Inferior parietal cortex (tissue), 1 donor: Measurements from ENCODE around the gene LRR1.
"Not testable (repeated sequence)": the region's sequence is repeated elsewhere in the genome, so short reads cannot be mapped to it uniquely, and the experiment has no call there.

Experiments used
- DNase-seq: peaks from one replicate; pipeline ENCODE4 v3.0.0-alpha.2; 2016; ENCODE audit errors: extremely low spot score

The LRR1 gene

DNA sequence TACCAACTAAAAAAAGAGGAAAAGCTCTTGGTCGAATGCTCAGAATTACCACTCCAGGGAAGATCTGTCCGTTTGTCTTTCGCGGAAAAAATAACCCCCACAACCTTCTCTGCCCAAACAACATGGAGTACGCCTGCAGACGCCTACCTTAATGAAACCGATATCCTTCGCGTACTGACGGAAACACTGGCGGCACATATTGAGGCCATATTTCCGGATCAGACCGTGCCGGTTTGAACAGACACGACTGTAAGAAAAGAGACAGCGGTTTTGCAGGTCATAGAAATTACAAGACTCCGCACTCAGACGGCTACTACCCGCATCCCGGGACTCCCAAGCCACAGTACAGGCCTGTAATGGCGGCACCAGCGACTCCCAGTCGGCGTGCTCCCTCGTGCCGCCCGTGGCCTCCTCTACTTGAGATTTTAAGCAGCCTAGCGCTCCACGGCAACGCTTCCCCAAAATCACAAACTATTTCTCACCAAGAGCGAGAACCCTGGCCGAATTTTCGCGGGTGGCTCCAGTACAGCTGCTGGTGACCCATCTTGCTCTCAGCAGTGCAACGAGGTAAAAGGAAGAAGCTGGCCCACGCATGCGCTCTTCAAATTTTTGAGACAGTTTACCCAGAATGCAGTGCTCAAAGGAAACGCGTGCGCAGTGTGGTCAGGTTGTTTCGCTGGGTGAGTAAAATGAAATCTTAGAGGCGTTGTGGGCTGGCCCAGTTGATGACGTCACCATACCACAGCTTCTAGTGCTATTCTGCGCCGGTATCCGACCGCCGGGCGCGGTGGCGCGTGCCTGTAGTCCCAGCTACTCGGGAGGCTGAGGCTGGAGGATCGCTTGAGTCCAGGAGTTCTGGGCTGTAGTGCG lies 12.7 kb upstream of the LRR1 start, which contains the start of gene RPS29:
Gene RPS29, minus strand, starts transcription at position 578 of the 870 bp plus-strand sequence. Its CDS starts 34 bp downstream, at position 544.
- peak; percentile 100 for DNase-seq

DNA sequence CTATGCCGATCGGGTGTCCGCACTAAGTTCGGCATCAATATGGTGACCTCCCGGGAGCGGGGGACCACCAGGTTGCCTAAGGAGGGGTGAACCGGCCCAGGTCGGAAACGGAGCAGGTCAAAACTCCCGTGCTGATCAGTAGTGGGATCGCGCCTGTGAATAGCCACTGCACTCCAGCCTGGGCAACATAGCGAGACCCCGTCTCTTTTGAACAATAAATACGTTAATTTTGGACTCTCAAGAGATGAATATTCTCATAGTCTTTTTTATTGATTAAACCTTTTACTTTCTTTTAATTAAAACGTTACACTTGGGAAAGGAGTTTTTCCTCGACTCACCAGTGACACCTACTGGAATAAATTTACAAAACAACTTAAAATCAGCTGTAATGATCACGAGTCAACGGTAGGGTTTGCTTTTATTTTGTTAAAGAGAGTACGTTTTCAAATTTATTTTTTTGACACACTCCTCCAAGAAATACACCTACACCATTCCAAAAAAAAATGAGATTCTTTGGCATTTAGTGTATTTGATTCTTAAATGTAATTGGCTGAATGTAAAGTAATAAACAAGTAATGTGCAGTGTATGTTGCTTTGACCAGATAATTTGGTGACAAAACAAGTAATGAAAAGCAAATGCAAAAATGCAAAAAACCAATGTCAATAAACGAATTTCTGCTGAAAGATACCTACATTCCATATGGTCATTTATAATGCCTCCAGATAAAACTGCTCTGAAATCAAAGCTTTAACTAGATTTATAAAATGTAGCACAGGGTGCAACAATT lies 11.9 kb upstream of the LRR1 start:
- DNase-seq = peak; percentile 87

DNA sequence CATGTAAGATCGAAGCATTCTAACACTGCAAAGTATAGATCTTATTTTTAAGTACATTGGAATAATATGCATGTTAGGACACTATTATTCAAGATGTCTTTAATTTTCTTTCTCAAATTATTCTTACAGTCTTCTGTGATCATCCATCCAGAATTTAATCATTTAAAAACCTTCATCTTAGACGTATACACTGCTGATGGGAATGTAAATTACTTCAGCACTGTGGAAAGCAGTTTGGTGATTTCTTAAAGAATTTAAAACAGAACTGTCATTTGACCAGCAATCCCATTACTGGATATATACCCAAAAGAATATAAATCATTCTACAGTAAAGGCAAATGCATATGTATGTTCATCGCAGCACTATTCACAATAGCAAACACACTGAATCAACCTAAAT lies 9.4 kb upstream of the LRR1 start:
- DNase-seq = no peak

DNA sequence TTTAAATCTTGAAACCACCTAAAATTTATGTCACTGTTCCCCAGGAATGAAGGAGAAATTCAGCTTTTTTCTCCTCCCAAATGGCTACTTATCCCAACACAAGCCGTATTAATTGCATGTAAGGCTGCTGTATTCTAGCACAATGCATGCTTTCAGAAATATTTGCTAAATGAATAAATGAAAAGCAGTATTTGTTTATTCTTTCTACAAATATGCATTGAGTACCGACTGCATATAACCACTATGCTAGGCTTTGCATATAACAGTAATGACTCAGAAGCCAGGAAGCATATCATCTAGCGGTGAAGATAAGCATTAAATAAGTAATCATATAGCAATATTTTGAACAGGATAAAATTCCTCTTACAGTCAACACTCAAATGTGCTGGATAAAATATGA lies 5.7 kb upstream of the LRR1 start:
- no peak for DNase-seq

DNA sequence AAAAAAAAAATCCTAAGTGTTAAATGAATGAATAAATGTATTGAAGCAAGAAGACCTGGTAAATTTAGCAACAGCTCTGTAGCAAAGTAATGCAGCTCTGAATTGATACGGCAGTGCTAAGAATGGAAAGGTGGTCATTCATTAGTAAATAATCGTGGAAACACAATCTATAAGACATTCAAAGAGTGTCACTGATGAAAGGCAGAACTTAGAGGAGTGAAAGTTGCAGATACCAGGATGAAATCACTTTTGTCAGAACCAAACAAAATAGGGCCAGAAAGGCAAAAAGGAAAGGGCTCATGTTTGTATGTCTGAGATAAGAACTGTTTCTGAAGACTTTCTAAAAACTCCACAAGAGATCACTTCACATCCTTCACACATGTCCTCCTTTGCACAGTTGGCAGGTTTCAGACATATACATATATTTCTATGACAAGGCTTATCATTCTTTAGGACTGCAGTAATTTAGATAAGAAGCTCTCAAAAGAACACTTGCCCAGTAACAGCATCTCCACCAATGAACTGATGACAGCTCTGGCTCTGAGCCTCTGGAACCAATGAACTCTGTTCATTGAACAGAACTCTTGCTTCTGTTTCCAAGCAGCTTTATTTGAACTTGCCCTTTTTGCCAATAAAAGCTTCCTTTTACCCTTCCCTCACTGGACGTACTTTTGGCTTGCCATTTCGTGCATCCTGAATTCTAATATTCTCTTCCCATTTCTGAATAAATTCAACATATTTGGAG lies 4.2 kb upstream of the LRR1 start:
- peak; percentile 38 for DNase-seq

DNA sequence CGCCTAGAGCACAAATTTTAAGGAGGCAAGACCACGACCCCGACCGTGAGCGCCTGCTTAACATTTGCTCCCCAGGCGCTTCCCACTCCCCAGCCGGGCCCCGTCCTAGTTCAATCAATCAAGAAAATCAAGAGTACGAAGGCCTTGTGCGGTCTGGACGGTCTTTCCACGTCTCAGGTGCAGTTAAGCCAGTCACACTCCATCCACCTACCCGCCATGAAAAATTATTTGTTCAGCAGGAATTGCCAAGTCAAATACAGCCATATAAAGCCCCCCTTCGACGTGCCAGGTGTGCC lies 603 bp upstream of the LRR1 start:
- no peak for DNase-seq

DNA sequence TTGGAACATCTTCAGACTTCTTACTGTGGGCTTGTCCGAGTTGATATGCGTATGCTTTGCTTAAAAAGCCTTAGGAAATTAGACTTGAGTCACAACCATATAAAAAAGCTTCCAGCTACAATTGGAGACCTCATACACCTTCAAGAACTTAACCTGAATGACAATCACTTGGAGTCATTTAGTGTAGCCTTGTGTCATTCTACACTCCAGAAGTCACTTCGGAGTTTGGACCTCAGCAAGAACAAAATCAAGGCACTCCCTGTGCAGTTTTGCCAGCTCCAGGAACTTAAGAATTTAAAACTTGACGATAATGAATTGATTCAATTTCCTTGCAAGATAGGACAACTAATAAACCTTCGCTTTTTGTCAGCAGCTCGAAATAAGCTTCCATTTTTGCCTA lies 8.8 kb downstream of the LRR1 start:
- no peak for DNase-seq

DNA sequence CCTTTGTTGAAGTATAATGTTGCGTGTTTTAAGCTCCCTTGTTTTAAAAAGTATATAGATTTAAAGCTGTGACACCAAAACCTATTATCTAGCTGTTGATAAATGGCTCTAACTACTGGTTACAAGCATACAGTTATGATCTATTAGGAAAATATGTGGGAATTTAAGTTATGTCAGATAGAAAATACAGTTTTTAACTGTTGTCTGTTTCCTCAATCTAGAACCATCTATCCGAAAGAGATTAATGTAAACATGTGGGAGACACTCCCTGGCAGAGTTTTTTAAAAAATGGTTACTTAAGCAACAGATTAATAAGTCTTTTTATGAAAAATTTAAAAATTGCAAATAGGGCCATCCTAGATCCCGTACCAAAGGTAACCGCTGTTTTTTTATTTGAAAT lies 13.5 kb downstream of the LRR1 start:
- DNase-seq = no peak

DNA sequence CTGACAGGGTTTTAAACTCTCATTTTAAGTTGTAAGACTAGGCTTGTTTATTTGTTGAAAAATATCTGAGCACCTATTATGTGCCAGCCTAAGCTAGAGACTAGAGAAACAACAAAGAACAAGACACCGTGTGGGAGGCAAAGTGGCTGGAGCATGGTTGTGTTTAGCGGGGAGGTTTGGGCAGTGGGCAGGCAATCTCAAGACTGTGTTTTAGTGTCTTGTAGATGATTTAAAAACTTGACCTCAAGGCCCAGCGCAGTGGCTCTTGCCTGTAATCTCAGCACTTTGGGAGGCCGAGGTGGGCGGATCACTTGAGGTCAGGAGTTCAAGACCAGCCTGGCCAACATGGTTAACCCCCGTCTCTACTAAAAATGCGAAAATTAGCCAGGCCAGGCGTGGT lies 13.9 kb downstream of the LRR1 start:
- no peak for DNase-seq

DNA sequence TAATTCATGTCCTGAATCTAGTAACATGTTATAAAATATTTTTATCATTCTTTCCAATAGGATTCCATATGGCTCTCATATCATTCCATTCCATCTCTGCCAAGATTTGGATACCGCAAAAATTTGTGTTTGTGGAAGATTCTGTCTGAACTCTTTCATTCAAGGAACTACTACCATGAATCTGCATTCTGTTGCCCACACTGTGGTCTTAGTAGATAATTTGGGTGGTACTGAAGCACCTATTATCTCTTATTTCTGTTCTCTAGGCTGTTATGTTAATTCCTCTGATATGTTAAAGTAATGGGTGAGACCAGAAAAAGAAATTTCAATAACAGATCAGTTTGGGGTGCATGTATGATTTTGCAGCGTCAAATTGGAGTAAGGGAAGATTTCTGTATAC lies 15.5 kb downstream of the LRR1 start:
- no peak for DNase-seq

DNA sequence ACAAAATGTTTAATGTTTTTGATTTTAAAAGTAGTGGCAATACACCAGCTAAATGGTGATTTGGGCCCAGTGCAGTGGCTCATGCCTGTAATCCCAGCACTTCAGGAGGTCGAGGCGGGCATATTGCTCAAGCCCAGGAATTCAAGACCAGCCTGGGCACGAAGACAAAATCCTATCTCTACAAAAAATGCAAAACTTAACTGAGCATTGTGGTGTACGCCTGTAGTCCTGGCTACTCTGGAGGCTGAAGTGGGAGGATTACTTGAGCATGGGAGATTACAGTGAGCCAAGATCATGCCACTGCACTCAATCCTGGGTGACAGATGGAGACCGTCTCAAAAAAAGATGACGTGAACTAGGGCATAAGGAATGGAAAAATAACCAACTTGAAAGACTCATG lies 17.0 kb downstream of the LRR1 start:
- DNase-seq = no peak

DNA sequence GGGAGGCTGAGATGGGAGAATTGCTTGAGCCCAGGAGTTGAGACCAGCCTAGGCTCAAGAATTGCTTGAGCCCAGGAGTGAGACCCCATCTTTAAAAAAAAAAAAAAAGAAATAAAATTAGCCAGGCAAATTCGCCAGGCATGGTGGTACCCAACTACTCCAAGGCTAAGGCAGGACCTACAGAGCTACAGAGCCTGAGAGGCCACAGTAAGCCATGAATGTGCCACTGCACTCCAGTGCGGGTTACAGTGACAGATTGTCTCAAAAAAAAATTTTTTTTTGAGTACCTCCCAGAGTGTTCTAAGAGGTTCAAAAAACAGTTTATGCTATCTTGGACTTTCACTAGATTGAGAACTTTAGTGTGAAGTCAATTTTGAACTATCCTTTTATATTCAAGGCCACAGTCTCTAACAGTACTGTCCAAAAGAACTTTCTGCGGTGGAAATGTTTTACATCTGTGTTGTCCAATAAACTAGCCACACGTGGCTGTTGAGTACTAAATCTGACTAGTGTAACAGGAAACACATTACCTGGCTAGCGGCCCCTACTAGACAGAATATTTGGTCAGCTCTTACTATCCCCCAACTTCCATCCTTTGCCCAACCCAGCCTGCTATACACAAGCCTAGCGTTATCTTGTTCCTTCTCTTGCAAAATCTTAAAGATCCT lies 19.2 kb downstream of the LRR1 start:
- no peak for DNase-seq

DNA sequence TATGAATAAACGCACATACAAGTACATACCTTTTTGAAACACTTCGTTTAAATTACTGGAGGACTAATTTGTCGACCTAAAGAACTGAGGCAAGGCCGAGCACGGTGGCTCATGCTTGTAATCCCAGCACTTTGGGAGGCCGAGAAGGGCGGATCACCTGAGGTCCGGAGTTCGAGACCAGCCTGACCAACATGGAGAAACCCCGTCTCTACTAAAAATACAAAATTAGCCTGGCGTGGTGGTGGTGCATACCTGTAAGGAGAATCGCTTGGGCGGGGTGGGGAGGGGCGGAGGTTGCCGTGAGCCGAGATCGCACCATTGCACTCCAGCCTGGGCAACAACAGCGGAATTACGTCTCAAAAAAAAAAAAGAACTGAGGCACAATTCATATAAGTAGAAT lies 20.5 kb downstream of the LRR1 start:
- DNase-seq = not testable (repeated sequence)

DNA sequence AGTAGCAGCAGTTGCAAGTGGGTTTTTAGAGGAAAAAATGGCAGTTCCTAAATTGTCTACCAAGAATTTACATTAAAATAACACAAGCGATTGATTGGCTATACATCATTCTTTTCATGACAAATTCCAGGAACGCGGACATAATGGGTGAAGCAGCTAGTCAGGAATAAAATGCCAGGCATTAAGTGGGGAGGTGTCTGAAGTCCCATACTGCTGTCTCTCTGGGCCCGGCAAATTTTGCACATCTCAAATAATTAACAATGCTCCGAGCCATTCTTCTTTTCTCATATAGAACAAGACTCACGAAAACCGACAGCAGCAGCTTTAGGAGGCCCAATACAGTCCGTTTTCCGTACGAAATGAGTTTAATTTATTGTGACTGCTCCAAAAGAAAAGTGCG lies 21.0 kb downstream of the LRR1 start:
- DNase-seq = no peak

DNA sequence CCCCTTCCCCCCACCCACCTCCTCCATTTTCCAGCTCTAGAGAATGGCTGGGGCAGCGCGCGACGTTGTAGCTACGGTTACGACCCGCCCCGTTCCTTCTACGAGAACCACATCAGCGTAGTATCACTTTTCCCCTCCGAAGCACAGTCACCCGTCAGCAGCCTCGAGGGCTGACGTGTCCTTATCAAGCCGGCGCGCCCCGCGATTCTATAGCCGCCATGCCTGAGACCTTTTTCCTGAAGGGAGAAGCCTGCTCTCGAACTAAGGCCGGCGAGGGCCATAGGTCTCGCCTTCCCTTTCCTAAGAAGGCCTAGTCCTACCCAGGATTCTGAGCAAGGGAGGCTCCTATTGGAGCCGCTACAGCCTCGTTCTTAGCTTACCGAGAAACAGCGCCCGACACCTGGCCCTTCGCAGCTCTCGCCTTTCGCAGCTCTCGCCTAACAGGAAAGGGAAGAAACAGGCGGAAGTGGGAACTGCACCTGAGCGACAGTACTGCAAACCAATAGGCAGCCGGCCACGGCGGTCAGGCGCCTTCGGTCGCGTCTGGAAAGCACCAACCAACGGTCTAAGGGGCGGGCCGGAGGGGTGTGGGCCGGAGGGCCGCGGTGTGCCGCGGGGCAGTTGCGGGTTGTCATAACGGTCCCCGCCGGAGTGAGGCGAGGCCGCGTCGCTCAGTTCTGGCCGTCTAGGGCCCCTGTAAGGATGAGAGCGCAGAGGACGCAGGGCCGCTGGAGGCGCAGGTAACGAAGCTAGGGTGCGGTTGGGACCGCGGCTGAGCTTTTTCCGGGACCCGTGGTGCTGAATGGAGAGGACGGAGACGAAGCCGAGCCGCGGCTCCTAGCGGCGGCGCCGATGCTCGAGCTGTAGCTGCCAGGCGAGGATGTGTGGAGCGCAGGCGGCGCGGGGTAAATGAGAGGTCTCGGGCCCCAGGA lies 21.7 kb downstream of the LRR1 start, which contains the start of the genes MGAT2 and RPL36AL:
Gene MGAT2, plus strand, starts transcription at position 618 of the 932 bp plus-strand sequence. CDS start 470 bp downstream, outside the sequence.
Gene RPL36AL, minus strand, starts transcription at position 445 of the 932 bp plus-strand sequence. CDS start 1,522 bp downstream, outside the sequence.
- DNase-seq = peak; percentile 97

DNA sequence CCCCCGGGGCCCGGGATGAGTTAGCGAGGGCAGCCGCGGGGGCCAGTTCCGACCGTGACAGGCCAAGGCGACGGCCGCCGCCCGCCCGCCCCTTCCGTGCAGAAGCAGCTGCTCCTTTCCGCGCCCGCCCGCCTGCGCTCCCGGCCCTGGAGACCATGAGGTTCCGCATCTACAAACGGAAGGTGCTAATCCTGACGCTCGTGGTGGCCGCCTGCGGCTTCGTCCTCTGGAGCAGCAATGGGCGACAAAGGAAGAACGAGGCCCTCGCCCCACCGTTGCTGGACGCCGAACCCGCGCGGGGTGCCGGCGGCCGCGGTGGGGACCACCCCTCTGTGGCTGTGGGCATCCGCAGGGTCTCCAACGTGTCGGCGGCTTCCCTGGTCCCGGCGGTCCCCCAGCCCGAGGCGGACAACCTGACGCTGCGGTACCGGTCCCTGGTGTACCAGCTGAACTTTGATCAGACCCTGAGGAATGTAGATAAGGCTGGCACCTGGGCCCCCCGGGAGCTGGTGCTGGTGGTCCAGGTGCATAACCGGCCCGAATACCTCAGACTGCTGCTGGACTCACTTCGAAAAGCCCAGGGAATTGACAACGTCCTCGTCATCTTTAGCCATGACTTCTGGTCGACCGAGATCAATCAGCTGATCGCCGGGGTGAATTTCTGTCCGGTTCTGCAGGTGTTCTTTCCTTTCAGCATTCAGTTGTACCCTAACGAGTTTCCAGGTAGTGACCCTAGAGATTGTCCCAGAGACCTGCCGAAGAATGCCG lies 22.6 kb downstream of the LRR1 start:
- DNase-seq = no peak

DNA sequence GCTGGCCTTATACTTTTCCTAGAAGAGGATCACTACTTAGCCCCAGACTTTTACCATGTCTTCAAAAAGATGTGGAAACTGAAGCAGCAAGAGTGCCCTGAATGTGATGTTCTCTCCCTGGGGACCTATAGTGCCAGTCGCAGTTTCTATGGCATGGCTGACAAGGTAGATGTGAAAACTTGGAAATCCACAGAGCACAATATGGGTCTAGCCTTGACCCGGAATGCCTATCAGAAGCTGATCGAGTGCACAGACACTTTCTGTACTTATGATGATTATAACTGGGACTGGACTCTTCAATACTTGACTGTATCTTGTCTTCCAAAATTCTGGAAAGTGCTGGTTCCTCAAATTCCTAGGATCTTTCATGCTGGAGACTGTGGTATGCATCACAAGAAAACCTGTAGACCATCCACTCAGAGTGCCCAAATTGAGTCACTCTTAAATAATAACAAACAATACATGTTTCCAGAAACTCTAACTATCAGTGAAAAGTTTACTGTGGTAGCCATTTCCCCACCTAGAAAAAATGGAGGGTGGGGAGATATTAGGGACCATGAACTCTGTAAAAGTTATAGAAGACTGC lies 23.4 kb downstream of the LRR1 start:
- DNase-seq = no peak

DNA sequence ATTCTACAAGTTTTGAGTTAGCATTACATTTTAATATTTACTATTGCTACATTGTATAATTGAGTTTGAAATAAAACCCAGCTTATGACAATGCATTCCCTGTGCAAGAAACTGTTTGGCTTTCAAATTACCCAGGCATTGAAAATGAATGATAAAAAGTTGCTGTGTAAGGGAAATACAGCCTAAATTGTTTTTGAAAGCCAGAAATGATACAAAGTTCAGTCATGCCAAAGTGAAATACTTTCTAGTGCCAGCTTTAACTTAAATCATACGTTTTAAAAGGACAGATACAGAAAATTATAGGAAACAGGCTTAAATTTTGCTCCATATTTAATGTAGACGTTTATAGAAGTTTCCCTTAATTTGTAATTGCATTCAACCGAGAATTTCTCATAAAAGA lies 24.6 kb downstream of the LRR1 start:
- no peak for DNase-seq
